ENCODE data around the gene KCNIP1.

- TF ChIP-seq CTCF (IDR thresholded peaks at IDR 0.05): no peak
- TF ChIP-seq POLR2A (IDR thresholded peaks at IDR 0.05): no peak
Observed at GRCh38 chr5:170559296-170559695, 55.5 kb downstream of the KCNIP1 start.
